Limb (tissue), 2 donors: ENCODE measurements around the gene PHF14.

Experiments used
- DNase-seq, 2 donors: peaks; one replicate each; pipeline ENCODE4 v3.0.0-alpha.2; 2016; ENCODE audit errors: extremely low spot score in 2 of 2

PHF14 gene

DNA sequence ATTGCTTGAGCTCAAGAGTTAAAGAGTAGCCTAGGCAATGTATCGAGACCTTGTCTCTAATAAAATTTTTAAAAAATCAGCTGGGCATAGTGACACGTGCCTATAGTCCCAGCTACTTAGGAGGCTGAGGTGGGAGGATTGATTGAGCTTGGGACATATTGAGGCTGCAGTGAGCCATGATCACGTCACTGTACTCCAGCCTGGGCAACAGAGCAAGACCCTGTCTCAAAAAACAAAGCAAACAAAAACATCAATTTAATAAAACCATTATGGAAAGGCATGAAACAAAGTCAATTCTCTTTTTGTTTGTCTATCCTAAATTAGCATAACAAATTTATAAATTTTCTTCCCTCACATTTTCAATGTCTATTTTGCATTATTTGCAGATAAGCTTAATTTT, 108.4 kb downstream of the PHF14 start:
- no peak for DNase-seq

- DNase-seq: no peak
Measured at GRCh38 chr7:11082552-11083213, 109.0 kb downstream of the PHF14 start.

GRCh38 chr7:11083214-11083568, 109.5 kb downstream of the PHF14 start:
- no peak for DNase-seq

- DNase-seq: no peak
Measured at GRCh38 chr7:11104578-11104977, 130.9 kb downstream of the PHF14 start.

GRCh38 chr7:11109659-11110058, 136.0 kb downstream of the PHF14 start:
- no peak for DNase-seq

- no peak for DNase-seq
Measured at GRCh38 chr7:11120068-11120664, 146.5 kb downstream of the PHF14 start.

- DNase-seq: no peak
Measured at GRCh38 chr7:11120675-11121220, 147.1 kb downstream of the PHF14 start.

DNA sequence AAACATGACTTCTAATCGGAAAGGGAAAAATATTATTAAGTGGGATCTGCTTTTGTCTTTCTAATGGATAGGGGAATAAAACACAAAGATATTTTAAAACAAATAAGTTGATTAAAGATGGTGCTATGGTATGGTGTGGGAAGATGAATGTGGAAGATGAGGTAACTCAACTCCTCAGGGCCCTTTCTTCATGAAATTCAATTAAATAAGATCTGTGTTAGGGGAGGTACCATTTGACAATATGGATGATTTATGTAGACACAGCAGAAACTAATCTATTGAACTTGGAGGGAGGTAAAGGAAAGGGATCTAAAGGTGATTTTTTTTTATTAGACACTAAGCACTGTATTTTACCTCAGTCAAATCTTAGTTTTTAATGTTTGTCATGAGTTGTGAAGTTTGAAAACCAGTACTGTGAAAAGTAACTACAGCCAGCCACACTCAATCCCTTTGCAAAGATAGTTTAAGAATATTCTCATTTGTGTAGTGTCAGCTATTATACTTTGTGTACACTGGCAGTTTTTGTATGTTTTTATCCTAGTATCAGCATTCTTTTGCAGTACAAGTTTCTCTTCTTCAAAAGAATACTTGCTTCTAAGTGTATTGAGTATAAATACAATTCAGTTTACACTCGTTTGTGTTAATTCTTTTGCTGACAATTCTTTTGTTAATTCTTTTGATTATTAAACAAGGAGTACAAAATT, 151.3 kb downstream of the PHF14 start:
- no peak for DNase-seq

DNA sequence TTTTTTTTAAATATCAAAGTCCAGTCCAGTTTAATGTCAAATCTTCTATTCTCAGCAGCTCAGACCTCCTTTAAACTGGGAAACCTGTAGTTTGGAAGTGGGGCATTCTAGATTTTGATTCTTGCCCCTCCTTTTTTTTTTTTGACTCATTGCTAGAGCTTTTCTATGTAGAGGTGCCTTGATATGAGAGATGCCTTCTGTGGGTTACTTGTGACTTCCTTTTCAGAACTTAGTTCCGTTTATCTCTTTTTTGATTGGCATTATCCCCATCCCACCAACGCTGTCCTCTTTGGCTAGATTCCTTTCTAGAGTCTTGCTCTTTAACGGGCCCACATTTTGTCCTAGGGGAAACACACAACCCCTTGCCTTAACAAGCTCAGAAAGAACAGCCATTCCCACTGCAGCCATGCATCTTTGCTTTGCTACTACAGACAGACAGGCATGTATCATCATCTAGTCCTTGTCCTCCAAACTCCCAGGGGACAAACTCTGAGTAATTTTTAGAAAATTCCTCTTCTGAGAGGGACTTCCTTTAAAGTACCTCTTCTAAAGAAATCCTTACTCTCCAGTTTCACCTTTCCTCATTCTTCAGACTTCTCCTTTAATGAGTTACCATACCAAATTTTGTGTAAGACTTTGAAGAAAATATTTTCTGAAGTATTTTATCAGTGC, 153.6 kb downstream of the PHF14 start:
- no peak for DNase-seq

DNA sequence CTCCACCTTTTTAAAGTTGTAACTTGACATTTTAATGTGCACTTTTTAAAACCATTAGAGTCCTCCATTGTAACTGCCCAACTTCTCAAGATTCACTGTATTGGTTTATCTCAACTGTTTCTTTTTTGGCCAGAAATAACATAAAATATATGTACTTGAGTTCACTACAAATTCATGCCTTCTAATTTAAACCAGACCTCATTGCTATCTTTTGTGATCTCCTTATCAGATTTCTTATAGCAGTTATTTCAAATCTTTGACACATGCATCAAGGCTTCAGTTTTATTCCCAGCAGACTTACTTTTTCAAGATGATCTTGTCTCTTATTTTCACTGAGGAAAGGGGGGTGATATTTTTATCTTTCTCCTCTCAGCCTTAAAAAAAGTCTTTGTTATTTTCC, 154.3 kb downstream of the PHF14 start:
- no peak for DNase-seq

GRCh38 chr7:11128498-11128897, 154.8 kb downstream of the PHF14 start:
- DNase-seq: no peak

DNA sequence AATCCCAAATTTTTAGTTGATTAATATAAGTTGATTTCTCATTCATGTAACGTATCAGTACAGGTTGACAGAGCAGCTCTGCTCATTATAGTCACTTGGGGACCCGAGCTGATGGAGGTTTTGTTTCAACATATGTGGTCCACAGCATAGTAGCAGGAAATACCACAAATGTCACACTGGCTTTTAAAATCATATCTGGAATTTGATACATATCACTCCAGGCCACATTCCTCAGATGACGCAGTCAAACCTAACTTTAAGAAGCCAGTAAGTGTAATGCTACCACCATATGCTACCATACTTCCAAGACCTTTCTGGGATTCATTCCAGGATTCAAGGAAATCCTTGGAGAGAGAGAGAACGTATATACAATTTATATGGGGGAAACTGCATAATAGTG, 156.3 kb downstream of the PHF14 start:
- DNase-seq: peak in 1 of 2 donors; percentile 68

- no peak for DNase-seq
Measured at GRCh38 chr7:11130601-11131000, 156.9 kb downstream of the PHF14 start.

DNA sequence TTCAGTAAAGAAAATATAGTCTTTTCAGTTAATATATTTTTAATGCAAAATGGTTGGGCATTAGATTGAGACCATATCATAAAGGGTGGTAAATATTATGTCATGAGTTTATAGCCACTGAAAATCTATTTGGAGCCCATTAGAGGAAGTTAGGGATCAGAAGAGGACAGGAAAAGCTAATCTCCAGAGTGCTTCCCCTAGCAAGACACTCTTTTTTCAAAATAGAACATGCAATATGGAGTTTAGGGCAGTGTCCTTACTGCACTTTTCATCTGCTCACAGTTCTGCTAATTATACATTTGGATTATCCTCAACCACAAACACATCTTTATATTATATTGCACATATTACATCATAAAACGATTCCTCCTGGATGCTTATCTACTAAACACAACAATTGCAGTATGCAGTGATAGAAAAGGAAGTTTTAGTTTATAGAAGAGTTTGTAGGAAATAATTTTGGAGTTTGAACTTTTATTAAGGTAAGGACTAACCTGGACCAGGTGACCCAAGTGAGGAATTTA, 159.8 kb downstream of the PHF14 start:
- DNase-seq: no peak

- DNase-seq: no peak
Measured at GRCh38 chr7:11135573-11135972, 161.9 kb downstream of the PHF14 start.

GRCh38 chr7:11141541-11141940, 167.9 kb downstream of the PHF14 start:
- no peak for DNase-seq

- DNase-seq: no peak
Measured at GRCh38 chr7:11153694-11154093, 180.0 kb downstream of the PHF14 start.

DNA sequence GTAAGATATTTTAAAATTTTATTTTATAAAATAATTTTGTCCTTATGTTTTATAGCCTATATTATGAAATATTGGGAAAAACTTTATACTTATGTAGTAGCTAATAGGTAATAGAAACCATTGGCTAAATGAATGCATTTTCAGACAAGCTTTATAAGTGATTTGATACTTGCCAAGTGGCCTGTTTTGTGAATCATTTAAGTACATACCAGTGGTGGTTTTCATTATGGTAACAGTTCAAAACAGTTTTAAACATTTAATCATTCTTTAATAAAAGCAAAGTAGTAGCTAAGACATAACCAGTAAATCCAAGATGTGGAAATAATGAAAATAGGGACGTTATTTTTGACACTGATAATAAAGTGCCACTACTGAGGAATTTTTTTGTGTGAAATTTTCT, 182.2 kb downstream of the PHF14 start:
- no peak for DNase-seq

GRCh38 chr7:11161499-11161898, 187.8 kb downstream of the PHF14 start:
- no peak for DNase-seq

- no peak for DNase-seq
Measured at GRCh38 chr7:11163220-11163619, 189.5 kb downstream of the PHF14 start.

- DNase-seq: no peak
Measured at GRCh38 chr7:11166051-11166450, 192.4 kb downstream of the PHF14 start.

- DNase-seq: no peak
Measured at GRCh38 chr7:11168650-11169170, 195.0 kb downstream of the PHF14 start.
